Heart left ventricle (tissue), 16 donors: Measurements from ENCODE around the gene NCAPG2. TPM values are rescaled to one million over a fixed set of nuclear protein-coding genes. Genes with fewer than 3 reads are reported as not detected.

Experiments used
- ATAC-seq, 4 donors: fragments of 200-7000 bp; cut with Tn5 transposase; one replicate each; pipeline ENCODE4 v1.9.1; 2020 to 2022; ENCODE audit warnings: moderate library complexity in 4 of 4, mild to moderate bottlenecking in 3 of 4, moderate number of reproducible peaks in 1 of 4
- DNase-seq, 5 donors: peaks; one replicate each; pipeline ENCODE4 v3.0.0-alpha.2; 2020
- H3K27ac ChIP-seq, 12 donors: fragments of 200-600 bp; sonication (generic) in 4 of 12; one replicate each; pipeline versions ENCODE4 v1.5.0 to v1.8.0; 2016 to 2022; ENCODE audit warnings: mild to moderate bottlenecking in 2 of 12
- H3K27me3 ChIP-seq, 9 donors: fragments of 200-600 bp; sonication (generic) in 2 of 9; one replicate each; pipeline versions ENCODE4 v1.5.1 to v1.8.0; 2016 to 2022; ENCODE audit warnings: mild to moderate bottlenecking in 3 of 9
- H3K36me3 ChIP-seq, 9 donors: fragments of 200-600 bp; sonication (generic) in 2 of 9; one replicate each; pipeline versions ENCODE4 v1.5.0 to v1.8.0; 2018 to 2022; ENCODE audit warnings: mild to moderate bottlenecking in 2 of 9
- H3K4me1 ChIP-seq, 12 donors: fragments of 200-600 bp; sonication (generic) in 4 of 12; one replicate each; pipeline versions ENCODE4 v1.5.0 to v1.8.0; 2016 to 2022; ENCODE audit warnings: mild to moderate bottlenecking in 3 of 12
- H3K4me3 ChIP-seq, 12 donors: fragments of 200-600 bp; sonication (generic) in 4 of 12; one replicate each; pipeline versions ENCODE4 v1.5.0 to v1.8.0; 2017 to 2022; ENCODE audit warnings: mild to moderate bottlenecking in 9 of 12, moderate library complexity in 4 of 12
- H3K9me3 ChIP-seq, 12 donors: fragments of 200-600 bp; sonication (generic) in 4 of 12; one replicate each; pipeline versions ENCODE4 v1.5.0 to v1.8.0; 2016 to 2022; ENCODE audit warnings: mild to moderate bottlenecking in 1 of 12
- CTCF ChIP-seq, 12 donors: fragments of 200-600 bp; sonication (generic) in 4 of 12; IDR thresholded peaks; one replicate each; pipeline versions ENCODE4 v1.5.0 to v1.8.0; 2018 to 2022; ENCODE audit warnings: antibody characterized with exemption in 12 of 12, mild to moderate bottlenecking in 5 of 12
- POLR2A ChIP-seq, 2 donors: fragments of 450-650 bp; IDR thresholded peaks; one replicate each; pipeline ENCODE4 v1.6.1; 2017; ENCODE audit warnings: antibody characterized with exemption in 2 of 2, mild to moderate bottlenecking in 2 of 2, moderate library complexity in 2 of 2
- WGBS, 4 donors: extraction: QIAGEN DNeasy Blood & Tissue Kit in 2 of 4; methylation state at CpG; one replicate each; pipeline versions ENCODE4 v1.1.5 to v1.1.7; 2013 to 2018; 5-methylcytosine and 5-hydroxymethylcytosine counted together
- intact Hi-C, 10 donors: fragments of 100-400 bp; cut with DNase I; formaldehyde crosslinking; loops; one replicate each; pipeline versions ENCODE4 v1.11.1 to v1.14.2; 2022
- polyA plus RNA-seq, 2 donors: library from polyadenylated mRNA; stranded (reverse); fragments of 200-250 nt; gene quantifications; one replicate each; pipeline ENCODE4 v1.2.3, GENCODE V29; 2013
- total RNA-seq, 9 donors: library from RNA; depleted of rRNA in 2 of 9; stranded (reverse); fragments of >200 nt in 2 of 9; fragmentation: NEBNext Ultra II Directional in 3 of 9; extraction: Animal tissue kit (Norgen Biotek cat#: 25700) in 3 of 9; gene quantifications; one replicate each; pipeline versions ENCODE4 v1.1.0 to v1.2.4, GENCODE V29; 2016 to 2023
- donor health status: ischemic (EF 13 %, LVEDD 7.1; RV severe dilation, severe dysfunction).
- donor health status: healthy with polysubstance abuse.
- donor health status: DM: no; HTN: yes; CAD: no.
- donor health status: DM: no; HTN: no; CAD: no.
- donor health status: ischemic (EF 25% LVEDD 6.9; RV normal size, moderate dysfunction).
- donor health status: ischemic (EF 25% LVEDD 5.7; RV mildly dilated, moderate dysfunction).
- donor health status: healthy.
- donor health status: DM: yes; HTN: yes; CAD: no.
- donor health status: ischemic (EF 35%, LVEDD 5.7; RV mildly dilated, moderate dysfunction).
- donor health status: nonischemic (EF 11% LVEDD 7.7; RV severe dilation, severe dysfunction).
- donor health status: DM: yes; HTN: yes; CAD: no.
- donor health status: PGD.
- donor health status: ischemic (EF 29% LVEDD 5.4; RV normal size, mild dysfunction).
- donor health status: nonischemic (EF 23%, LVEDD 6.1; RV moderate dilation, normal function).

The NCAPG2 gene
- total and polyA plus RNA-seq, 11 donors, result 1.1 to 12.5 (median 4.1) TPM

GRCh38 chr7:158584407-158584806 is 120.2 kb downstream of the NCAPG2 start:
- intact Hi-C loops, result no loop called here
- WGBS, 4 donors, result 71 to 75% (median 73%) methylated on average over 8 of the region's 8 CpGs
- H3K27me3 ChIP-seq, result peaks cover 18 to 67% (median 48%) of the 10 kb centered on the region in 9 donors
- no peaks in the 10 kb centered on the region for H3K36me3 ChIP-seq
- H3K27ac ChIP-seq, result no peak overlapping the region
- H3K4me1 ChIP-seq, result peaks cover 7 to 28% (median 13%) of the 10 kb centered on the region in 12 donors
- H3K9me3 ChIP-seq, result peaks cover 0 to 17% (median 11%) of the 10 kb centered on the region in 12 donors
- ATAC-seq (no peak), DNase-seq (no peak)
- H3K4me3 ChIP-seq, result no peak overlapping the region
- no peak for TF ChIP-seq POLR2A (IDR thresholded peaks at IDR 0.05)
- no peak for TF ChIP-seq CTCF (IDR thresholded peaks at IDR 0.05)

GRCh38 chr7:158583810-158584209 is 120.8 kb downstream of the NCAPG2 start:
- H3K4me3 ChIP-seq, result no peak overlapping the region
- H3K27me3 ChIP-seq, result peaks cover 18 to 67% (median 47%) of the 10 kb centered on the region in 9 donors
- ATAC-seq (no peak), DNase-seq (no peak)
- intact Hi-C loops, result no loop called here
- H3K4me1 ChIP-seq, result peaks cover 7 to 28% (median 13%) of the 10 kb centered on the region in 12 donors
- no peak overlapping the region for H3K27ac ChIP-seq
- no peak for TF ChIP-seq POLR2A (IDR thresholded peaks at IDR 0.05)
- TF ChIP-seq CTCF (IDR thresholded peaks at IDR 0.05), result no peak
- no peaks in the 10 kb centered on the region for H3K36me3 ChIP-seq
- peaks cover 0 to 23% (median 12%) of the 10 kb centered on the region in 12 donors for H3K9me3 ChIP-seq
- 61 to 71% (median 63%) methylated on average over 6 of the region's 6 CpGs for WGBS, 4 donors

- 81 to 89% (median 84%) methylated on average over 5 of the region's 5 CpGs for WGBS, 4 donors
- Histone ChIP-seq H3K27ac (no peak overlapping the region), H3K9me3 (peaks cover 0 to 26% (median 12%) of the 10 kb centered on the region in 12 donors), H3K27me3 (peaks cover 18 to 62% (median 40%) of the 10 kb centered on the region in 9 donors), H3K36me3 (no peaks in the 10 kb centered on the region), H3K4me3 (no peak overlapping the region), H3K4me1 (peaks cover 7 to 24% (median 13%) of the 10 kb centered on the region in 12 donors)
- TF ChIP-seq POLR2A (IDR thresholded peaks at IDR 0.05) (no peak), CTCF (IDR thresholded peaks at IDR 0.05) (no peak)
- intact Hi-C loops, result no loop called here
- no peak for DNase-seq
- no peak for ATAC-seq
Measured at GRCh38 chr7:158583143-158583542, 121.5 kb downstream of the NCAPG2 start.

- intact Hi-C loops, result no loop called here
- ATAC-seq (no peak), DNase-seq (no peak)
- 75 to 80% (median 75%) methylated on average over 6 of the region's 6 CpGs for WGBS, 4 donors
- H3K36me3 ChIP-seq, result no peaks in the 10 kb centered on the region
- no peak overlapping the region for H3K27ac ChIP-seq
- H3K4me1 ChIP-seq, result peaks cover 7 to 17% (median 13%) of the 10 kb centered on the region in 12 donors
- no peak for TF ChIP-seq POLR2A (IDR thresholded peaks at IDR 0.05)
- TF ChIP-seq CTCF (IDR thresholded peaks at IDR 0.05), result no peak
- peaks cover 18 to 62% (median 38%) of the 10 kb centered on the region in 9 donors for H3K27me3 ChIP-seq
- peaks cover 0 to 26% (median 12%) of the 10 kb centered on the region in 12 donors for H3K9me3 ChIP-seq
- H3K4me3 ChIP-seq, result no peak overlapping the region
Measured at GRCh38 chr7:158582089-158582456, 122.5 kb downstream of the NCAPG2 start.
